GM19467 (cell line): ENCODE measurements around the gene SLC17A9.

Experiments used
- ATAC-seq: cut with Tn5 transposase; IDR thresholded peaks from one replicate; pipeline ENCODE4 v1.9.1; 2021; ENCODE audit warnings: mild to moderate bottlenecking, moderate library complexity; ENCODE audit not compliant: unreplicated experiment

Gene SLC17A9

GRCh38 chr20:62999580-62999979, 47.1 kb downstream of the SLC17A9 start:
- ATAC-seq = no peak

- ATAC-seq = no peak
These were observed 47.5 kb downstream of the SLC17A9 start for GRCh38 chr20:63000036-63000435.

DNA sequence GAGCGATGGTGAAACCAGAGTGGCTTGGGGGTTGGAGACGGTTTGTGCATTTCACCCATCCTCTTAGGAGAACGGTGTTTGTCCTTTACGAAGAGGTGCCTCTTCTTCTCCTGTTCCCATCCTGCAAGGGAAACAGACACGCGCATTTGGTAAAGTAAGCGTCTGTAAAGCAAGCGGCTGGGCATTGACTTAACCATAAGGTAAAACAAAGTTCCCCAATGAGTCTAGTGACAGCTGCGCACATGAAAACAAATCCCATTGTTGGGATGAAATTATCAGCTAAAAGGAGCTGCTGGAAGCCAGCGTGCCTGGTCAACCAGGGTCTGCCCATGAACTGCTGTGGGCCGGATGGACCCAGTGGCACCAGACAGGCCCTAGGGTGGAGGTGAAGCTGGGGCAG, 48.4 kb downstream of the SLC17A9 start:
- no peak for ATAC-seq

DNA sequence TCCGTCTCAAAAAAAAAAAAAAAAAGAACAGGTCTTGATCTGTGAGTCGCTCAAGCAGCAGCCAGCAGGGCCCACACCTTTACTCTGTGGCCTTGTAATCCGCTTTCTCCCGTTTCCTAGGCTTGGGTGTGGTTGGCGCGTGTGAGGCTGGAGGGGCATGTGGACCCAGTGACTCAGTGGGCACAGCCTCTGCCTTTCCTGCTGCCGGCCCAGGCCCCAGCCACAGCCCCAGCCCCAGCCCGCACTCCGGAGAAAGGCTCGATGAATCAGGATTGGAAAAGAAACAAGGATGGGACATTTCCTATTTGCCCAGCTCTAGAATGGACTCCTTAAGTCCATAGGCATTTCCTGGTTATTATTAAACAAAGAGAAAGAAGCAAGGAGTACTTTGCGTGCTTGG, 50.0 kb downstream of the SLC17A9 start:
- ATAC-seq = no peak

DNA sequence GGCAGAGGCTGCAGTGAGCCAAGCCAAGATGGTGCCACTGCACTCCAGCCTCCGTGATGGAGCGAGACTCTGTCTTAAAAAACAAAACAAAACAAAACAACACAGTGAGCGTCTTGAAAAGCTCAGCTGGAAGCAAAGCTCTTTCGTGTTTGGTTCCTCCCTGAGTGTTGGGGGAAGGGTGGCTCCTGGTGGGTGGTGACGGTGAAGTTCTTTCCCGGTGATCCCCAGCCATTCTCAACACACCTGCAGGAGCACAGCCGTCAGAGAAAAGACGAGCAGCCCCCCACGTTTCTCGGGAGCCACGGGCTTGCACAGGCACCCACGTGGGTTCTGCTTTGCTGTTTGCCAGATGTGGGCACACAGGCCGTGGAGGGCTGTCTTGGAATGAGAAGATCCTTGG, 51.0 kb downstream of the SLC17A9 start:
- no peak for ATAC-seq

DNA sequence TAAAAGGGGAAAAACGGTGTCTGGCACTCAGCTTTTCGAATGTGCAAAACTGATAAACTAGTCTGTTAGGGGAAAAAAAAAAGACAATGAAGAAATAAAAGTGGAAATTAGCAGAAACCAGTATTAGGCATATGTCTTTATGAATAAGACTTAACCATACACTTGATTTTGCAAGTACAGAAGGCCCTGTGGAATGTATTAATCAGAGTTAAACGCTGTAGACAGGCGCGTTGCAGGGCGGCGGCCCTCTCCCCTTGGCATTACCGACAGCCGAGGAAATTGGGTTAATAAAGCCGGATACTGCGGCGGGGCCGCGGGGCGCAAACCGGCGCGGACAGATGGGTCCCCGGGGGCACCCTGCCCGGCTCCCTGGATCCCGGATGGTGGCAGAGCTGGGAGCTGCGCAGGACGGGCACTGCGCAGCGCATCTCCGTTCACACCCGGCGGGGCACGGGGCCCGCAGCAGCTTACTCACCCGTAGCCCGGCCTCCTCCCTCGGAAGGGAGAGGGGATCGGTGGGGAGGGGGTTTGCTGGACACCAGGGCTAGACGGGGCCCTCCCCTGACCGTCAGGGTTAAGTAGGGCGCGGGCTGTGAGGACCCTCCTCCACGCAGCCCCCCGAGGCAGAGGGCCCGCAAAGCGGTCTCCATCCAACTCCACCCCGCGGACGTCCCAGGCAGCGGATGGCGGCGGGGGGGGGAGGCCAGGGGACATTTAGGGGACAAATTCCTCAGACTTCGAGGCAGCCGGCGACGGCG, 52.3 kb downstream of the SLC17A9 start:
- no peak for ATAC-seq

- ATAC-seq = no peak
These were observed 52.9 kb downstream of the SLC17A9 start for GRCh38 chr20:63005365-63005861.

DNA sequence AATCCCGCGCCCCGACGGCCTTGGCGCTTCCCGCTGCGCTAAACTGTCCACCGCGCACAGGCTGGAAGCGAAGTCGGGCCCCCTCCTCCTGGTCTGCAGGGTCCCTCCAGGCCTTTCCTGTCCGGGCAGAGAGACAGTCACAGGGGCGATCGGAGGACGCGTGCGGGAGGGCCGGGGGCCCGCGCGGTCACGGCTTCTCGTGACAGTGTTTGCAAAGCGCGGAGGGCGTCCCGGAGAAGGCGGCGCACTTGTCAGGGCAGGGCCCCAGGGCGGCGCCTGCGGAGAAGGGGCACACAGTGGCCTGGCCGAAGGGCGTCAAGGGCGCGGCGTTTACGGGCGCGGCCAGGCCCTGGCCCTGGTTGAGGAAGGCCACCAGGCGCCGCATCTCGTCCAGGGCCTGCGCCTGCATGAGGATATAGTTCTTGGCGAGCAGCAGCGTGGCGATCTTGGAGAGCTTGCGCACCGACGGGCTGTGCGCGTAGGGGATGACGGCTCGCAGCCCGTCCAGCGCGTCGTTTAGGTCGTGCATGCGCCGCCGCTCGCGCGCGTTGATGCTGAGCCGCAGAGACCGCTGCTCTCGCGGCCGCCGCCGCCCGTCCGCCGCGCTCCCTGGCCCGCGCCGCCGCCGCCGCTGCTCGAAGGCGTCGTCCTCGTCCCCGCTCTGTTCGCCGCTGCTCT, 53.5 kb downstream of the SLC17A9 start:
- no peak for ATAC-seq

GRCh38 chr20:63006540-63007359, 54.2 kb downstream of the SLC17A9 start, which contains the start of gene BHLHE23:
Gene BHLHE23 (minus strand): TSS chr20:63006964. CDS start chr20:63006774, 190 bp downstream.
- no peak for ATAC-seq

DNA sequence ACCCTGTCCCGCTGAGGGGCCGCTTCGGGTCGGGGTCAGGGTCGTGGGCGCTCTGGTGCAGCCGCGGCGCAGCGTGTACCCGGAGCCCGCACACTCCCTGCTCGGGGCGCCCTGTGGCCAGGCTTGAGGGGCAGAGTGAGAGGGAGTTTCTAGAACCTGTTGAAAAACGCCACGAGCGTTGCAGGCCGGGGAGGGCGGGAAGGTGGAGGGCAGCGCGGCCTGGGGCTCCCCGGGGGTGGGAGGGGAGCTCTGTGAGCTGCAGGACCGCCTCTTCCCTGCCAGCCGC, 54.8 kb downstream of the SLC17A9 start:
- no peak for ATAC-seq

- no peak for ATAC-seq
These were observed 55.4 kb downstream of the SLC17A9 start for GRCh38 chr20:63007646-63008488.

- no peak for ATAC-seq
These were observed 56.1 kb downstream of the SLC17A9 start for GRCh38 chr20:63008541-63009044.

DNA sequence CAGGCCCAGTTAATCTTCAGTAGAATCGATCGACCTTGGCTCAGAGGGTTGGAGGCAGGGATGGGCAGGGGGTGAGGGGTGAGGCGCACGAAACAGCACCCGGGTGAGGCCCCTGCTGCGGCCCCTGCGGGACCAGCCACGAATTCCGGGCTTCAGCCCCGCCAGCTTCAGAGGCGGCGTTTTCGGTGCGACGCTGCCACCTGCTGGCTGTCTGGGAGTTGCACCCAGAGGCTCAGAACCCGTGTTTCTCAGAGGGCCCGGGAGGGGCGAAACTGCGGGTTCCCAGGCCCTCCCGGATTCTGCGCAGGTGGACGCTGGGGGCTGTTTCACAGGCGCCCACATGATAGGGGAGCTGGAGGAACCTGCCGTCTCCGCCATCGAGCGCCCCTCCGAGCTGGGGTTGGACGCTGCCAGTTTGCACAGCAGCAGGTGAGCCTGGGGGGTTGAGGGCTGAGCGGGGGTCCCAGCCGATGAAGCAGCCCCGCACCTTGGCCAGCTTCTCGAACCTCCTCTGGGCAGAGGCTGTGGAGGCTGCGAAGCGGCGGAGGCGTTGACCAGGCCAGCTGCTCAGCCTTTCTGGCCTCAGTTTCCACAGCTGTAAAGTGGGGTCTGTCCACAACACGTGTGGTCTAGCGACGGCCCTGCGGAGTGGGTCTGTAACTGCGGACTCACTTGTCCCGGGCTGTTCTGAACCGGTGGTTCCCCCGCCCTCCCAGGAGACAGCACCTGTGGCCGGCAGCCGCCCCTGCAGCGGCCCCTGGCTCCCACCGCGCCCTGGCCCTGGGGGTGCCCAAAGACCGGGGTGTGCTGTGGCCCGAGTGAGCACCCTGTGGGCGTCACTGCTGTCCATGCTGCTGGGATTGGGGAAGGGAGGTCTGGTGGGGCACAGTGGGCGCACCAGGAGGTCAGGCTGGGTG, 56.8 kb downstream of the SLC17A9 start:
- peak; percentile 50 for ATAC-seq

DNA sequence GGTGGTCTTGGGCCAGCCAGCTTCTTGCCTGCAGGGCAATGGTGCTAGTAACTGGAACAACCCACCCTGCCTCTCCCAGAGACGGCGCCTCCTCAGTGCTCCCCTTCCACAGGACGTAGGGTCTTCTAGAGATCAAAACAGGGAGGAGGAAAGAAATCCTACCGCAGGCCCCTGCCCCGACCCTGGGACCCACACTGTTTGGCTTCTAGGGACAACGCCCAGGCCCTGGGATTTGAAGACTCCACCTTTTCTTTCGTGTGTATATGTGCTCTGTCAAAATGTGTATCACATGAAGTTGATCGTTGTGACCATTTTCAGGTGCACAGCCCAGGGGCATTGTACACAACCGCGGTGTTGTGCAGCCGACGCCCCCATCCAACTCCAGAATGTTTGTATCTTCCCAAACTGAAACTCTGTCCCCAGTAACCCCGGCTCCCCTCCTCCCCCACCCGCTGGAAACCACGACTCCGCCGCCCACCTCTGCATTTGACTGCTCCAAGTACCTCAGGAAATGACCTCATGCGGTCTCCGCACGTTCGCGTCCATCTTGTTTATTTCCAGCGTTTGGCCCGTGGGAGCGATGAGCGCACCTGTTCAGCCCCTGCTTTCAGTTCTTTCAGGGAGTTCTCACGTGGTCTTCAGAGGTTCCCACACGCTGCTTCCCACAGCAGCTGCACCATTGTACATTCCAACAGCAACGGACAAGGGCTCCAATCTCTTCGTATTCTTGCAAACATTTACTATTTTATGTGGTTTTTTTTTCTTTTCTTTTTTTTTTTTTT, 57.7 kb downstream of the SLC17A9 start:
- peak; percentile 50 for ATAC-seq

DNA sequence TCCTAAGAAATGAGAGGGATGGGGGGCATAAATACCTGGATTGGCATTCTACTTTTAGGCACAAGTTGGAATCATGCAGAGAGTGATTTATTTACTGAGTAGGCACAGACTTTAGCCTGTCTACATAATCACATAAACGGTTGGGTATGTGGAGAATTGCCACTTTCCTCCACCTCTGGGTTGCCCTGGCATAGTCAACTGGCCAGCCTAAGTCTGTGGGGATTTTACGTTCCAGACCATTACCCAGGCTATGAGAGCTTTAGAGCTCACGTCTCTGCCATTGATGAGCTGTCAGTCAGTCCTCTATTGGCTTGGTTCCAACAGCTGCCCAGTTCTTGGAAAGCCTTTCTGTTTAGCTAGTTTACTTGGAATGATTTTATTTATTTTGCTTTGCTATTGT, 59.3 kb downstream of the SLC17A9 start:
- ATAC-seq = no peak

- ATAC-seq = no peak
These were observed 60.7 kb downstream of the SLC17A9 start for GRCh38 chr20:63013207-63013606.

- no peak for ATAC-seq
These were observed 61.8 kb downstream of the SLC17A9 start for GRCh38 chr20:63014287-63014686.

DNA sequence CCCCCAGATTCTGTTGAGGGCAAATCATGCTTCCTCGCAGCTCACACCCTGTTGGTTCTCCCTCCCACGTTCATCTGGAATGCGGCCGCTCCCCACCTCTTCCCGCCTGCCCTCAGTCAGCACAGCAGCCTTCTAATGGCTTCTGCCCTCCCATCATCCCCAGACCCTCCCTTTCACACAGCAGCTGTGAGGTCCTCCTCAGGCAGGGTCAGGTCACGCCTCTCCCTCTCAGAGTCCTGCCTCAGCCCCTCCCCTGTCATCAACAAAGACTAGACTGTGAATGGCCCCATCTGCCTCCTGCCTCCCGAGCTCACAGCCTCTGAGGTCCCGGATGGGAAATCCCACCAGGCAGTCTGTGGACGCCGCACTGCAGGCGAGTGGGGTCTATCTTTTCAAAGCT, 62.2 kb downstream of the SLC17A9 start:
- no peak for ATAC-seq
